Fibroblast of lung (primary cell): ENCODE data around the gene CRADD. TPM values are rescaled to one million over a fixed set of nuclear protein-coding genes. Genes with fewer than 3 reads are reported as not detected.

Experiments
- DNase-seq, 2 donors: peaks; one replicate each; pipeline versions ENCODE4 v3.0.0 to v3.0.0-alpha.2; 2010; ENCODE audit warnings: low read depth in 2 of 2
- H2AFZ ChIP-seq: 2 replicates; pipeline ENCODE4 v1.5.1; 2012; ENCODE audit warnings: low read length, control low read depth, inconsistent platforms
- H3K27ac ChIP-seq: 2 replicates; pipeline ENCODE4 v1.5.1; 2011; ENCODE audit warnings: low read length, control low read depth; ENCODE audit not compliant: insufficient read depth
- H3K27me3 ChIP-seq: 2 replicates; pipeline ENCODE4 v1.5.1; 2011; ENCODE audit warnings: mild to moderate bottlenecking, low read length; ENCODE audit not compliant: control insufficient read depth, insufficient read depth
- H3K36me3 ChIP-seq: 2 replicates; pipeline ENCODE4 v1.5.1; 2011; ENCODE audit warnings: low read length; ENCODE audit not compliant: control insufficient read depth, insufficient read depth
- H3K4me1 ChIP-seq: 2 replicates; pipeline ENCODE4 v1.5.1; 2011; ENCODE audit warnings: low read length; ENCODE audit not compliant: control insufficient read depth, insufficient read depth; ENCODE audit errors: extremely low read depth
- H3K4me2 ChIP-seq: 2 replicates; pipeline ENCODE4 v1.5.1; 2011; ENCODE audit warnings: low read length, control low read depth; ENCODE audit not compliant: insufficient read depth; ENCODE audit errors: extremely low read depth
- H3K4me3 ChIP-seq, 4 experiments: fragments of 200-600 bp in 1 of 4; sonication (generic) in 1 of 4; replicated peaks in 1 of 4; 2 replicates each; pipeline ENCODE4 v1.5.1; 2011 to 2016; ENCODE audit warnings: low read length in 4 of 4, low read depth in 3 of 4, mild to moderate bottlenecking in 3 of 4, control low read depth in 2 of 4, inconsistent platforms in 1 of 4, mixed read lengths in 1 of 4; ENCODE audit not compliant: insufficient read depth in 1 of 4; ENCODE audit errors: control extremely low read depth in 1 of 4
- H3K79me2 ChIP-seq: 2 replicates; pipeline ENCODE4 v1.5.1; 2012; ENCODE audit warnings: mild to moderate bottlenecking, low read length, inconsistent platforms; ENCODE audit not compliant: control insufficient read depth, insufficient read depth
- H3K9ac ChIP-seq: 2 replicates; pipeline ENCODE4 v1.5.1; 2011; ENCODE audit warnings: mild to moderate bottlenecking, low read length, control low read depth; ENCODE audit not compliant: insufficient read depth
- H3K9me3 ChIP-seq: 2 replicates; pipeline ENCODE4 v1.5.1; 2012; ENCODE audit warnings: low read depth, low read length; ENCODE audit not compliant: control insufficient read depth, insufficient read depth
- H4K20me1 ChIP-seq: 2 replicates; pipeline ENCODE4 v1.5.1; 2011; ENCODE audit warnings: low read length; ENCODE audit not compliant: control insufficient read depth, insufficient read depth; ENCODE audit errors: extremely low read depth
- EZH2 ChIP-seq: IDR thresholded peaks from 2 replicates; pipeline ENCODE4 v1.5.1; 2012; ENCODE audit warnings: low read length, control low read depth, mild to moderate bottlenecking; ENCODE audit errors: missing control alignments
- polyA plus RNA-seq, 2 donors: library from polyadenylated mRNA; depleted of rRNA in 1 of 2; stranded (reverse) in 1 of 2; unstranded in 1 of 2; fragments of >200 nt; gene quantifications; 2 replicates each; pipeline ENCODE4 v1.2.1, GENCODE V29; 2011 to 2012; ENCODE audit warnings: missing spikeins in 1 of 2
- total RNA-seq: library from RNA; depleted of rRNA; stranded (reverse); fragments of >200 nt; gene quantifications from 2 replicates; pipeline ENCODE4 v1.2.1, GENCODE V29; 2014
- TF ChIP-seq, protein P1 (sequence below), 2 donors: IDR thresholded peaks in 1 of 2; conservative IDR thresholded peaks in 1 of 2; 1 replicate in 1 of 2; 2 replicates in 1 of 2; pipeline ENCODE4 v1.5.1; 2011 to 2012; ENCODE audit warnings: low read length in 2 of 2, control low read depth in 1 of 2, inconsistent platforms in 1 of 2, low read depth in 1 of 2, mild to moderate bottlenecking in 1 of 2

The CRADD gene
- total and polyA plus RNA-seq, 2 donors (not counting 1 experiment from before 2014, with no cell fraction given) = 13.5 to 21.1 TPM

DNA sequence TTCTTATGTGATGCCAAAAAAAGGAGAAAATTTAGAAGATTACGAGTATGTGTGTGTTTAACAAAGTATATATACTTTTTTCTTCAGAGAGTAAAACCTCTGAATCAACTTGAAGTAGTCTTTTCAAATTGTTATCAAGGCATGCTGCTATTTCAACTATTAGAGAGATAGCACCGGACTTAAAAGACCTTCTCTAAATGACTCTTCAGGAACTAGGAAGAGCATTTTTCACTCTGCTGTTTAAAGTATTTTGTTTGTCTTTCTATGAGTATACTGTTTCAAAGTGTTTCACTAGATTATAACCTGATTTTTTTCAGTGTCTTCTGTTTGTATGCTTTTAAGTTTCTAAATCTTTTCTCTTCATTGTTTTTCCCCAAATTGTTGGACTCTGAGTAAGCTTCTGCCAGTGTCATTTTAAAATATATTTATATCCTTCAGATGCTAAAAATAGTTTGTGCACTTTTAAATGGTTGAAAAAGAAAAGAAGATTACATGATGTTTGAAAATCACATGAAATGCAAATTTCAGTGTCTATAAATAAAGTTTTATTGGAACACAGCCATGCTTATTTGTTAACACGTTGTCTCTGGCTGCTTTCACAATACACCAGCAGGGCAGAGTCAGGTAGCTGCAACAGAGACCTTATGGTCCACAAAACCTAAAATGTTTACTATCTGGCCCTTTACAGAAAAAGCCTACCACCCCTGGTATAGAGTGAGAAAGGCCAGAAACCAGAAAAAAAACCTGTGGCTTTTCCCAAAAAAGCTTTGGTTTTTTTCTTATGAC lies 21.3 kb downstream of the CRADD start:
- H3K9ac ChIP-seq = no peak overlapping the region
- peak overlapping the region; percentile 56 for H3K4me2 ChIP-seq
- H3K4me1 ChIP-seq = peaks cover 10% of the 10 kb centered on the region
- no peaks in the 10 kb centered on the region for H3K36me3 ChIP-seq
- H2AFZ ChIP-seq = no peak overlapping the region
- DNase-seq = peak in 1 of 2 donors; percentile 42
- no peaks in the 10 kb centered on the region for H3K79me2 ChIP-seq
- no peaks in the 10 kb centered on the region for H3K27me3 ChIP-seq
- H3K9me3 ChIP-seq = no peaks in the 10 kb centered on the region
- H4K20me1 ChIP-seq = no peaks in the 10 kb centered on the region
- peak overlapping the region; percentile 40 for H3K27ac ChIP-seq
- H3K4me3 ChIP-seq = no peak overlapping the region
- TF ChIP-seq, protein P1, sequence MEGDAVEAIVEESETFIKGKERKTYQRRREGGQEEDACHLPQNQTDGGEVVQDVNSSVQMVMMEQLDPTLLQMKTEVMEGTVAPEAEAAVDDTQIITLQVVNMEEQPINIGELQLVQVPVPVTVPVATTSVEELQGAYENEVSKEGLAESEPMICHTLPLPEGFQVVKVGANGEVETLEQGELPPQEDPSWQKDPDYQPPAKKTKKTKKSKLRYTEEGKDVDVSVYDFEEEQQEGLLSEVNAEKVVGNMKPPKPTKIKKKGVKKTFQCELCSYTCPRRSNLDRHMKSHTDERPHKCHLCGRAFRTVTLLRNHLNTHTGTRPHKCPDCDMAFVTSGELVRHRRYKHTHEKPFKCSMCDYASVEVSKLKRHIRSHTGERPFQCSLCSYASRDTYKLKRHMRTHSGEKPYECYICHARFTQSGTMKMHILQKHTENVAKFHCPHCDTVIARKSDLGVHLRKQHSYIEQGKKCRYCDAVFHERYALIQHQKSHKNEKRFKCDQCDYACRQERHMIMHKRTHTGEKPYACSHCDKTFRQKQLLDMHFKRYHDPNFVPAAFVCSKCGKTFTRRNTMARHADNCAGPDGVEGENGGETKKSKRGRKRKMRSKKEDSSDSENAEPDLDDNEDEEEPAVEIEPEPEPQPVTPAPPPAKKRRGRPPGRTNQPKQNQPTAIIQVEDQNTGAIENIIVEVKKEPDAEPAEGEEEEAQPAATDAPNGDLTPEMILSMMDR (conservative IDR thresholded peaks at IDR 0.05 in 1 of 2, IDR thresholded peaks at IDR 0.05 in 1 of 2; ENCODE audit: low read depth in 1 of 2, low read length in 2 of 2) = no peak
- no peak for TF ChIP-seq EZH2

DNA sequence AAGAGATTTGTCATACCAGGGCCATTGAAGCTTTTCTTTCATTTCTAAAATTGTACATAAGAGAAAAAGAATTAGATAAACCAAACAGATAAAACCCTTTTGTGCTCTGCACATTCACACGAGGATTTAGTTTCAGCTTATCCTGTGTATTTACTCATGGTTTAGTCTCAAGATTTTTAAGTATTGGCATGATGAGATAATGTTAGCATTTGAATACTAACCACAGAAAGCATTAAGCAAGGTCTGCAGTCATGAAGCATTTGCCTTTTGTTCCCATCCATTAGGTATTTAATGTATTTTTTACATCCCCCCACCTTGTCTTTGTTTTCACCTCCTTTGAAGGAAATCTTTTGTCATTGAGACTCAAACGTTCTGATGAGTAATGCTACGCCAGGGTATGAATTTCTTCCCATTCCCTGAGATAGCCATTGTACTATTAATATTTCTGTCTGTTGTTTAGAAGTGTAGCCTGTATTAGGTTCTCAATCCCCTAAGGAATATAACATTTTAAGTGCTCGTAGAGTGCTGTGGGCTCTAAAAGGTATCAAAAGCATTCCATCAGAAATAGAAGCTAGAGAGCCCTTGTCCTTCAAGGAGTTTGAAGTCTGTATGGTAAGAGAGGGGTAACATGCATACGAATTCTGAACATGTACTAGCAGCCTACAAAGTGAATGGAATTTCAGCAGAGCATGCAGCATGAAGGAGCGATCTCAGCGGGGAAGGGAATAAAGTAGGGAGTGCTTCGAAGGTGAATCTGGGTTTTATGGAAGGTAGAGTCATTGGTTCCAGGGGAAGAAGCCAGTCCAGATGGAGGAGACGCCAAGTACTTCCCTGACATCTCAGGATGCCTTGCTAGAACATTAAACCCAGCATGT lies 22.3 kb downstream of the CRADD start:
- Histone ChIP-seq H3K9ac (no peak overlapping the region), H3K4me3 (no peak overlapping the region), H2AFZ (no peak overlapping the region), H3K36me3 (no peaks in the 10 kb centered on the region), H3K4me1 (peaks cover 10% of the 10 kb centered on the region), H3K79me2 (no peaks in the 10 kb centered on the region), H3K27me3 (no peaks in the 10 kb centered on the region), H3K27ac (no peak overlapping the region), H3K4me2 (peak overlapping the region; percentile 26), H3K9me3 (no peaks in the 10 kb centered on the region), H4K20me1 (no peaks in the 10 kb centered on the region)
- TF ChIP-seq, protein P1 (conservative IDR thresholded peaks at IDR 0.05 in 1 of 2, IDR thresholded peaks at IDR 0.05 in 1 of 2; ENCODE audit: low read depth in 1 of 2, low read length in 2 of 2) = no peak
- no peak for TF ChIP-seq EZH2
- peak; percentile 65 to 95 for DNase-seq

DNA sequence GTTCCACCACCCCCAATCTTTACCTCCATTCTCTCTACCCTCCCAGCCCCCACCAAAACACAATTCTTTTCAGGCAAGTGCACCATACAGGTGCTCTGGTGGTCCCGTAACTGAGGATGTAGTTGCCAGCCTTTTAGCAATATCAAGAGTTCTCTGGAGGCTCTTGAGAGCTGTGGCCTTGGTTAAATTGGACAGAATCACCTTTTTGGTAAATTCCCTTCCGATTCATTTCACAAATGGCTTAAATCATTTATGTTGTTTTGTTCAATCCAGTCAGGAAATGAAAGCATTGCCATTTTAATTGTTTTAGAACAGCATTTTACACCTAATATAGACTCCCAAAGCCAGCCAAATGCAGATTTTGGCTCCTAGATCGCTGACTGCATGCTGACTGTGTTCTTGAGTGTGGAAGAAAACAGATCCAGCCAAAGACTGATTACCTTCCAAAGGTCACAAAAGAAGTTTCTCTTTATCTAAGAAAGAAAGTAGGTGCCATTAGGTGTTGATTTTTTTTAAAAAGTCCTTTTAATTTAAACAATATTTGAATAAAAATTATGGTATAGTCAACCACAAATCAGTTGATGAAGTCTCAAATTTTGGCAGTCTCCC lies 25.6 kb downstream of the CRADD start:
- H3K79me2 ChIP-seq = no peaks in the 10 kb centered on the region
- no peaks in the 10 kb centered on the region for H3K27me3 ChIP-seq
- peaks cover 28% of the 10 kb centered on the region for H3K4me1 ChIP-seq
- no peaks in the 10 kb centered on the region for H4K20me1 ChIP-seq
- no peak overlapping the region for H3K27ac ChIP-seq
- H3K4me2 ChIP-seq = no peak overlapping the region
- DNase-seq = no peak
- H3K36me3 ChIP-seq = no peaks in the 10 kb centered on the region
- no peak overlapping the region for H3K4me3 ChIP-seq
- H3K9me3 ChIP-seq = no peaks in the 10 kb centered on the region
- no peak overlapping the region for H2AFZ ChIP-seq
- no peak overlapping the region for H3K9ac ChIP-seq
- TF ChIP-seq, protein P1 (conservative IDR thresholded peaks at IDR 0.05 in 1 of 2, IDR thresholded peaks at IDR 0.05 in 1 of 2; ENCODE audit: low read depth in 1 of 2, low read length in 2 of 2) = no peak
- no peak for TF ChIP-seq EZH2
